Coronary artery (tissue), 2 donors: ENCODE measurements around the gene GLDN.

Experiments
- DNase-seq: peaks from one replicate; pipeline ENCODE4 v3.0.0-alpha.2; 2017; ENCODE audit warnings: low spot score
- H3K27ac ChIP-seq, 2 donors: fragments of 200-600 bp; sonication (generic); one replicate each; pipeline ENCODE4 v1.5.1; 2016 to 2019
- H3K4me3 ChIP-seq: fragments of 200-600 bp; sonication (generic); 2 replicates; pipeline ENCODE4 v1.5.1; 2016; ENCODE audit warnings: mild to moderate bottlenecking, moderate library complexity
- CTCF ChIP-seq: fragments of 200-600 bp; sonication (generic); IDR thresholded peaks from one replicate; pipeline ENCODE4 v1.5.1; 2019; ENCODE audit warnings: antibody characterized with exemption

GLDN gene

GRCh38 chr15:51366920-51367319 lies 25.5 kb downstream of the GLDN start:
- H3K4me3 ChIP-seq, result no peak overlapping the region
- peak overlapping the region in 1 of 2 donors; percentile 10 for H3K27ac ChIP-seq
- DNase-seq, result no peak
- TF ChIP-seq CTCF, result no peak

DNA sequence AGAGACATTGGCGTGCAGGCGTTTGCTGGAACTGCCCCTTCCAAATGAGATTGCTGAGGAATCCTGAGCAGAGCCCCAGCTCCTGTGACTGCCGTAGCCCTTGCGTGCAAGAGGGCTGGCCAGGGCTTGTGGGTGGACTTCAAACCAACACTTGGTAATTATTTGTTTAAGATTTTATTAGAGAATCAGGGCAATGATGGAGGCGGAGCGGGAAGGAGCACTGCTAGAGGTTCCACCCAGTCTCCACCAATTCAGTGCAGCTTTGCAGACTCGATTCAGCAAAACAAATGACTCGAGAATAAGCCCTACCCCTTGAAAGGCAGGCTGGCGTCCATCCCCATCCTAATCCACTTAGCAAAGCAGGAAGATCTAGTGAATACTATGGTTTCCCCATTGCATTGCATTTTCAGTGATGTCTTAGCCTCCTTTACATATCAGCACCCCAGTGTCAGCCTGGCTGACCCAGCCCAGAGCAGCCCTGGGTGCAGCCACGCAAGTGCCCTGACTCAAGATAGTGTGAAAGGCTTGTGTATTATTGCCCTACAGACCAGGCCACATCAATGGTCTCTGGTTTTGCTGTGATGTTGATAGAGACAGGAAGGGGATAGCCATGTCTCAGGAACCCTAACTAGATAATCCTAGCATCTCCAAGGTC lies 26.0 kb downstream of the GLDN start:
- Histone ChIP-seq H3K27ac (peak overlapping the region in 1 of 2 donors; percentile 10), H3K4me3 (no peak overlapping the region)
- no peak for TF ChIP-seq CTCF
- DNase-seq, result no peak

DNA sequence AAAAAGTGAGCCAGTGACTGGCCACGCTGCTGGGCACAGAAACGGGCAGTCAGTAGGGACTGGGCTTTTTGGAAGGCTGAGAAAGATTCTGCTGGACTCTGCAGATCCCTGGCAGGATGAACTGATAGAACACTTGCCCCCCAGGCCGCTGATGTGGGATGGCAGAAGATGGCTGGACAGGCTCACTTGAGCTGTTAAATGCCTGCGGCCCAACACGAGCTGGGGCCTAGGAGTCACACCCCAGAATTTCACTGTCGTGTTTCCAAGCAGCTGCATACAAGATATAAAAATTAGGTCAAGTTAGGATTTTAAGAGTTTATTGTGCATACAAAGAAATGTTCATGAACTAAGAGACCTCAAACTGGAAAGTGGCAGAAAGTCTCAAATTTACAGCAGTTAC lies 26.9 kb downstream of the GLDN start:
- DNase-seq, result no peak
- H3K4me3 ChIP-seq, result no peak overlapping the region
- peak overlapping the region in 1 of 2 donors; percentile 10 for H3K27ac ChIP-seq
- no peak for TF ChIP-seq CTCF

DNA sequence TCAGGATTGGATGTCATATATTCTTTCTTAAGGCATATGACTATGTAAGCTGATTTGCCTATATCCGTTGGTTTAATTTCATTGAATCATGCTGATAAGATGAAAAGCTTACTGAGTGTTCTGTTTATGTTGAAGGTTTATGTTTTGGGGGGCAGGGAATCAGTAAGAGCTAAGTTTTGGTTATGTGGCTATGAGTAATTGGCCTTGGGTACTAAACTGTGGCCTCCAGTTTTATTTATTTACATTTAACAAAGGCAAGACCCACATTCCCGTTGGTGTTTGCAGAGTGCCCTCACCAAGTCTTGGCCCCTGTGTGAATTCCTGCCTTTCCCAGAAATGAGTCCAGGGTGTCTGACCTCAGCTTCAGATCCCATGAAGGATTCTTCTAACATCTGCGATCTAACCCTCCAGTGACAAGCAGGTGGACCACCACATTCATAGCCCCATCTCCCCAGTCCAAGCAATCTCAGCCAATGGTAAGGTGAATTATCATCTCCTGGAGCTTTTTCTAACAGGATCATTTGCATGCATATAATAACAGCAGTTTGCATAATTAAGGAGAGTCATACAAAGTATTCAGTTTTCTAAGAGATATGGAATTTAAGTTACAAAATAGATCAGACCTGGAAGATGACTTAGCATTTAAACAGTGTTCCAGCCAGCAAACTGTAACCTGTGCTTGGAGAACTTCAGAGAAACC lies 27.4 kb downstream of the GLDN start:
- H3K4me3 ChIP-seq, result no peak overlapping the region
- no peak for TF ChIP-seq CTCF
- no peak overlapping the region for H3K27ac ChIP-seq
- no peak for DNase-seq

GRCh38 chr15:51369451-51369761 lies 28.0 kb downstream of the GLDN start:
- Histone ChIP-seq H3K27ac (no peak overlapping the region), H3K4me3 (no peak overlapping the region)
- no peak for TF ChIP-seq CTCF
- no peak for DNase-seq

DNA sequence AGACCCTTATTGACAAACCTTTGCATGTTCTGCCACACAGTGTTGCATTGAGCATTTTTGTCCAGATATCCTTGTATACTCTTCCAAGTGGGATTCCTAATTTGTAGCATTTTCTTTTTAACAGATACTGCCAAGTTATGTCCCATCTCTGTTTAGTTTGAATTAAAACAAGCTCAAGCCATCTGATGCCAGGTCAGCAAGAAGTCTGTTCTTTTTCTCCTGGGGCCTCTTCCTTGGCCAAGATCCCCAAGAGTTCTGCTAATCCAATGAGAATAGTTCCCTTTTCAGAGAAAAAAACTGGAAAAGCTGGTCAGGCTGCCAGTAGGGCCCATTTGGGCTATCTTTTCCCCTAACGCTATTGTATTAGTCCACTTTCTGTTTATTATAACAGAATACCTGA lies 29.8 kb downstream of the GLDN start:
- Histone ChIP-seq H3K27ac (no peak overlapping the region), H3K4me3 (no peak overlapping the region)
- DNase-seq, result no peak
- no peak for TF ChIP-seq CTCF

DNA sequence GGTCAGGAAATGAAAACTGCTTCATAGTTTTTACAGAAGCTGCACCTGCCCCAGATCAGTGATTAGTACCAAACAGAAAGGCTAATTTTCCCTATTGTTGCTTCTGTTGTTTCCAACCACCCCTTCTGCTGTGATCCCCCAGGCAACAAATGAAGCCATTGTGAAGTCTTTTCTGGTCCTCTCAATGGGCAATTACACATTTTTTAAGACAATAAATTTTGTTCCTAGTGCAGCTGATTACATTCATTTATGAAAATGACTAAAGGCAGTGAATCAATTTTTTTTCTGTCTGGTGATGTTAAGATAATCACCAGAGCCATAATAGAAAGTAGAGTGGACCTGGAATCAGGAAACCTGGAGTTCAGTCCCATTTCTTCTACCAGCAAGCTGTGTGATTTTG lies 32.7 kb downstream of the GLDN start:
- TF ChIP-seq CTCF, result no peak
- DNase-seq, result no peak
- Histone ChIP-seq H3K27ac (no peak overlapping the region), H3K4me3 (no peak overlapping the region)
